PFSK-1 (cell line): ENCODE measurements around the gene PRSS50.

Experiments
- REST ChIP-seq, 2 experiments: IDR thresholded peaks; 2 replicates each; pipeline versions ENCODE4 v1.6.1 to v1.8.0; 2011 to 2012; ENCODE audit warnings: low read depth in 2 of 2, low read length in 2 of 2, control low read depth in 1 of 2, inconsistent platforms in 1 of 2, mild to moderate bottlenecking in 1 of 2, moderate library complexity in 1 of 2; ENCODE audit not compliant: insufficient read depth in 1 of 2
- SIN3A ChIP-seq: IDR thresholded peaks from 2 replicates; pipeline ENCODE4 v1.6.1; 2012; ENCODE audit warnings: mild to moderate bottlenecking, low read length, moderate library complexity, borderline replicate concordance; ENCODE audit not compliant: insufficient read depth

DNA sequence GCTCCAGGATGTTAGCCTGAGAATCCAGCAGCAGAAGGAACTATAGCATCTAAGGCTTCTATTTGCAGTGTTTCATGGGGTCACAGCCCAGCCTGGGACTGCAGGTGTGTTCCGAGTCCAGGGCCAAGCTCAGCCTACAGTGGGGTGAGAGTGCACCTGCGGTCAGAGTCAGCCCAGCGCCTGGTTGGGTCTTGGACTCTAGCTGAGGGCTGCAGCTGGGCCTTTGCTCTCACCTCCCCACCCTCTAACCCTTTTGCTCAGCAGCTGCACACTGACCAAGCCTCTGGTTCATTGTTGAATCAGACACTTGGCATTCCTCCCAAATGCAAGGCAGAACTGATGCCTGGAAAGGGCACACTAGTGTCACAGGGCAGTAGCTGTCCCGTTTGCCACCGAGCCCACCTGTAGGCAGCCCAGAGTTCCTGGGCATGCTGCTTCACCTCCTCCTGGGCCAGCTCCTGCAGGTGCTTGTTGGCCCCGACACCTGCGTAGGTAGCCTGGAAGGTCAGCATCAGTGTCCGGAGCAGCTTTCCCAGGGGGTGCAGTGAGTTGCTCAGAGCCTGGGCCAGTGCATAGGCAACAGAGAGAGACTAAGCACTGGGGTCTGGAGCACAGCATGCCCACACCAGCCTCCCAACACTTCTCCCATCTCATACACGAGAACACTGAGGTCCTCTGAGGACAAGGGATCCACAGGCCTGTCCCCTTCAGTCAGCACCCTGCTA, 41.7 kb downstream of the PRSS50 start:
- TF ChIP-seq SIN3A (no peak), REST (IDR thresholded peaks at IDR 0.05; ENCODE audit: insufficient read depth in 1 of 2, low read depth in 2 of 2, low read length in 2 of 2) (no peak)
